Suppressor macrophage treated with lipopolysaccharide for 1 hour (primary cell): ENCODE results near the gene FAF2.
A peak's percentile ranks its signal among the peaks of the same experiment; 100 is the strongest.

Source experiments
- DNase-seq, 3 donors: peaks; one replicate each; pipeline ENCODE4 v3.0.0-alpha.2; 2020 to 2022

The FAF2 gene

DNA sequence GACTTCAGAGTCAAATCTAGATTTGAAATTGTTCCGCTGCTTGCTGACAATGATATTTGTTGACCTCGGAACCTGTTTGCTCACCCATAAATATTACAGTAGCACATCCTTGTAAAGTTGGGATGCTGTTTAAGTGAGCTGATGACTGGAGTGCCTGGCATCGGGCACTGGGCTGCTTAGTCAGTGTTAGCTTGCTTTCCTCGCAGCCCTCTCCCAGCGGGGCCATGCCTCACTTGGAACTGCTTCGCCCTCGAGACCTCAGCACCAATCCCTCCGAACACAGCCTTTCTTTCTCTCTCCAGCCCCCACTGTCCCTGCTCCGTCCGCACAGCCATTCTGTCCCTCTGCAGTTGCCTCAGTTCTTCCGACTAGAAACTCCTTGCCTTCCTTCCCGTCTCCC lies 65.6 kb downstream of the FAF2 start:
- no peak for DNase-seq

DNA sequence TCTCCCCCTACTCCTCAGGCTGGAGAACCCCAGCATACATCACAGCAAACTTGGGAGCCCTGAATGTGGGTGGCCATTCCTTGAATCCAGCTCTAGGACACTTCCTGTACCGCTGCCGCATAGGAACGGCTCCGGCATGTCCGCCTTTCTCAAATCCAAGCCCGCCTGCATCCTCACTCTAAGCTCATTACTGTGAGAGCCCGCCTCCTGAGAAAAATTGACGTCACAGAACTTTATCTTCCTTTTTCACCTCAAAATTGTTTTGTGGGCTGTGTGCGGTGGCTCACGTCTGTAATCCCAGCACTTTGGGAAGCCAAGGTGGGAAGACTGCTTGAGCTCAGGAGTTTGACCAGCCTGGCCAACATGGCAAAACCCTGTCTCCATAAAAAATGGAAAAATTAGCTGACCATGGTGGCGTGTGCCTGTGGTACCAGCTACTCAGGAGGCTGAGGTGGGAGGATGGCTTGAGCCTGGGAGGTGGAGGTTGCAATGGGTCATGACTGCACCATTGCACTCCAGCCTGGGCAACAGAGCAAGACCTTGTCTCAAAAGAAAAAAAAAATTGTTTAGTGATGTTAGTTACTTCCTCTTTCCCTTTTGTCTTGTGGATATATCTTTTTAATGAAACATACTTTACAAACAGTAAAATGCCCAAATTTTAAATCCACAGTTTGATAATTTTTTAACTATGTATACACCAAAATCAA lies 66.2 kb downstream of the FAF2 start:
- DNase-seq: peak in 2 of 3 donors; percentile 22 to 24

DNA sequence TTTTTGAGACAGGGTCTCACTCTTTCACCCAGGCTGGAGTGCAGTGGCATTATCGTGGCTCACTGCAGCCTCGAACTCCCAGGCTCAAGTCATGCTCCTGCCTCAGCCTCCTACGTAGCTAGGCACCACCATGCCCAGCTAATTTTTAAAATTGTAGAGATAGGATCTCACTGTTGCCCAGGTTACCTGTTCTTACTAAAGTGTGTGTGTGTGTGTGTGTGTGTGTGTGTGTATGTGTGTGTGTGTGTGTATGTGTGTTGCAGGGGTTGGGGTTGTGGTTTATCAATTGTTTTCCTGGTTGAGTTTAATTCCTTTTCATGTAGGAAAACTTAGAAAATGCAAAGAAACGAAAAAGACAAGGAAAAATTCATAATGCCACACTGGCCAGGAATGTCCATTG lies 67.2 kb downstream of the FAF2 start:
- DNase-seq: no peak

DNA sequence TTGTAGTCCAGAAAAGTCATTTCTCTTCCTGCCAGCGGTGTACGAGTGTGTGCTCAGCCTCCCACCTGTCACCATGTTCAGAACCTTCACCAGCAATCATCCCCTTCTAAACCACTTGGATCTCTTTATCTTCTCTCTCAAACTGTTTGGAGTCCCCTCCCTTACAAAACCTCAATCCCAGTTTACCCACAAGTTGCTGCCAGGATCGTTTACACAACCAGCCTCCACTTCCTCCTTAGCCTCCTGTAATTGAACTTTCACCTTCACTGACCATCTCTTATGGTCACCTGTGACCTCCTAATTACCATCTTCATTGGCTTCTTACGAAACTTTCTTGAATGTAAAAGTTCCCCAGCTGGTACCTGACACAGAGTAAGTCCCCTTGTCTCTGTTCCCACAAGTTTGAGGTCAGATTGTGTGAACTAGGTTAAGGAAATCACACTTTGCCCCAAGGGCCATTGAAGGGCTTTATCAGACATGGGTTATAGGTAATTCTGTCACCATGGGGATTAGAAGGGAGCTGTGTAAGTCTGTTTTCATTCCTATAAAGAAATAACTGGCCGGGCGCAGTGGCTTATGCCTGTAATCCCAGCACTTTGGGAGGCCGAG lies 69.0 kb downstream of the FAF2 start:
- no peak for DNase-seq

DNA sequence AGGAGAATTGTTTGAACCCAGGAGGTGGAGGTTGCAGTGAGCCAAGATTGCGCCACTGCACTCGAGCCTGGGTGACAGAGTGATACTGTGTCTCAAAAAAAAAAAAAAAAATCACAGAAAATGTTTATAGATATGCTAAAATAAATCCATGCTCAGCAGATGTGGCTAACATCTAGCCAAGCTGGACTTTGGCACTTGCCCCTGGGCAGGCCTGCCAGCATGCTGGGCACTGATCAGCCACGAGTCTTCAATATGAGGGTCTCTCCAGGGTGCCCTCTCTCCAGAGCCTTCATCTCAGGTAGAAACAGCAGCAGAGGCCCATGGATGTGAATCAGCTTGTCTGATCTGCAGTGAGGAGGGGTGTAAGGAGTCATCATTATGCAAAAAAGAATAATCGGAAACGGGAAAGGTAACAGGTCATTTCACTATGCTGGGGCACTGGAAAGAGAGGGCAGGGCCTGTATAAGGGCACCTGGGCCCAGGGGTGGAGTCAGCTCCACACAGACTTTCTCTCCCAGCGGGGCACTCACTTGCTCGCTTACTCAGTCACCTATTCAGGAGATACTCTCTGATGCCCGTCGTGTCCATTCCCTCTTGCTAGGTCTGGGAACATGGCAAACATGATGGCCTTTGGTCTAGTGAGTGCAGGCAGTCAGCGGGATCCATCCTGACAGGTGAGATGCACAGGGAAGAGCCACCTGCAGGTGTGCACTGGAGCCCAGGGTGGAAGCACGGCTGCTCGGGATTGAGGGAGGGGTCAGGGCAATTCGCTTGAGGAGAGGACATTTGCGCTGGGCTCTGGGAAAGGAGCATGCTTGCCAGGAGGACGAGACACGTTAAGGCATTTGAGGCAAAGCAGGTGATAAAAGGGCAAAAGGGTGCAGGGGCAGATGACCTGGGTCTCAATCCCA lies 71.9 kb downstream of the FAF2 start:
- DNase-seq: no peak

DNA sequence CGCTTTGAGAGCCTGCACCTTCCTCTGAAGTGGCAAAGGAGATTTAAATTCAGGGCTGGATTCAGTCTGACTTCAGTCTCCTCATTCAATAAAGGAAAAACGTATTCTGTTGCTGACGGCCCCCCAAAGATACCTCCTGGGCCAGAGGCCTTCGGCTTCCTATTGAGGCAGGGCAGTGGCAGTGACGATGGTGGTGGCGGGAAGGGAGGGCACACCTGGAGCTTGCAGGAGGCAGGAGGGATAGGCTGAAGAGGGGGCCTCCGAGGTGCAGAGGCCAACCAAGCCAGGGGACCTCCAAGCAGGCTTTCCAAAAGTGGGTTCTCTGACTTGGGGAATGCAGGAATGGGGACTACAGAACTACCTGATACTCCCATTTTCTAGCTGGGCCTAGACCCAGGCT lies 73.1 kb downstream of the FAF2 start:
- no peak for DNase-seq

DNA sequence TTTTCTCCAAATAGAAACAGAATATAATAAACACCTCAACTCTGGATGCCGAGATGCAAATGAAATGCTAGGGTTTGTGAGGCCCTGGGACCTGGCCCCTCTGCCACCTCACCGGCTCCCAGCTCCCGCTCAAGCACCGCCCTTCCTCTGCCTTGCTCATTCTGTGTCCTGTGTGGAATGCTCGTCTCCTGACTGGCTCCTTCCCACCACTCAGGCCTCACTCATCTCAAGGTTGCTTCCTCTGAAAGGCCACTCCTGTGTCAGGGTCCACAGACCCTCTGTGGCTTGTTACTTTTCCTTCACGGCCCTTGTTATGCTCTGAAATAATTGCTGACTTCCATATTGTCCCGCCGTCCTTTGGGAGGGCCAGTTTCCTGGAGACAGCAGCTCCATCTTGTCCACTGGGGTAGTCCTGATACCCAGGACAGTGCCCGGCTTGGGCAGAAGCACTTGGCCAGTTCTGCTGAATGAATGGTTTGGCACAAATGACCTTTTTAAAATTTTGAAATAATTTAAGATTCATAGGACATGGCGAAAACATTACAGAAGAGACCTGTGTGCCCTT lies 73.6 kb downstream of the FAF2 start:
- DNase-seq: no peak

DNA sequence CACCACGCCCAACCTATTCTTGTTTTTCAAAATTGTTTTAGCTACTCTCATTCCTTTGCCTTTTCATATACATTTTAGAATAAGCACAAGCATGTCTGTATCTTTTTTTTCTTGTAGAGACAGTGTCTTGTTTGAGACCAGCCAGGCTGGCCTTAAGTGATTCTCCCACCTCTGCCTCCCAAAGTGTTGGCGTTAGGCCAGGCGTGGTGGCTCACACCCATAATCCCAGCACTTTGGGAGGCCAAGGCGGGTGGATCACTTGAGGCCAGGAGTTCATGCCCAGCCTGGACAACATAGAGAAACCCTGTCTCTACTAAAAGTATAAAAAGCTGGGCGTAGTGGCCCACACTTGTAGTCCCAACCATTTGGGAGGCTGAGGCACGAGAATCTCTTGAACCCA lies 76.0 kb downstream of the FAF2 start:
- DNase-seq: no peak

DNA sequence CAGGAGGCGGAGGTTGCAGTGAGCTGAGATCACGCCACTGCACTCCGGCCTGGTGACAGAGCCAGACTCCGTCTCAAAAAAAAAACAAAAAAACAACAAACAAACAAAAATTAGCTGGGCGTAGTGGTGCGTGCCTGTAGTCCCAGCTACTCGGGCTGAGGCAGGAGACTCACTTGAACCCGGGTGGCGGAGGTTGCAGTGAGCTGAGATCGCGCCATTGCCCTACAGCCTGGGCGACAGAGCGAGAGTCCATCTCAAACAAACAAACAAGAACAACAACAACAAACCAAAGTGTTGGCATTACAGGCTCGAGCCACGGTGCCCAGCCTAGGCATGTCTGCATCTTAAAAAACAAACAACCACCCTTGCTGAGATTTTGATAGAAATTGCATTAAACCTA lies 76.8 kb downstream of the FAF2 start:
- no peak for DNase-seq

DNA sequence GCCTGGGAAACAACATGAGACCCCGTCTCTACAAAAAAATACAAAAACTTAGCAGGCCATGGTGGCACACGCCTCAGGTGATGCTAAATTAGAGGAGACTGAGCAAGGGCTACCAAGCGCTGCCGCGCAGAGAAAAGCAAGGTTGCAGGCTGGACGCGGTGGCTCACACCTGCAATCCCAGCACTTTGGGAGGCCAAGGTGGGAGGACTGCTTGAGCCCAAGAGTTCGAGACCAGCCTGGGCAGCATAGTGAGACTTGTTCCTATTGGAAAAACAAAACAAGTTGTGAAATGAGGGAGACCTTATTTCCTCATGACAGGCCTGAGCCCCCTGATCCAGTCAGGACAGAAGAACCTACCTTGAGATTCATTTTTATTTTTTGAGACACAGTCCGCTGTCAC lies 77.5 kb downstream of the FAF2 start:
- no peak for DNase-seq

DNA sequence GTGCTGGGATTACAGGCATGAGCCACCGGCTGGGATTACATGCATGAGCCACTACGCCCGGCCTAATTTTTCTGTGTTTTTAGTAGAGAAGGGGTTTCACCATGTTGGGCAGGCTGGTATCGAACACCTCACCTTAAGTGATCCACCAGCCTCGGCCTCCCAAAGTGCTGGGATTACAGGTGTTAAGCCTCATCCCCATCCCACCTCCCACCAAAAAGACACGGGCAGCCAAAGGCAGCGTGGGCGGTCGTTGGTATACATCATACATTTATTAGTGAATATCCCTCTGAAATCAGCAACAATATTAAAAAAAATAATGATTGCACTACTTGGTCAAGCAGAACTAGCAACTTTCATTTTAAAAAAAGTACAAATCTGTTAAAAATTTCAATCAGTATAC lies 78.3 kb downstream of the FAF2 start:
- DNase-seq: no peak

DNA sequence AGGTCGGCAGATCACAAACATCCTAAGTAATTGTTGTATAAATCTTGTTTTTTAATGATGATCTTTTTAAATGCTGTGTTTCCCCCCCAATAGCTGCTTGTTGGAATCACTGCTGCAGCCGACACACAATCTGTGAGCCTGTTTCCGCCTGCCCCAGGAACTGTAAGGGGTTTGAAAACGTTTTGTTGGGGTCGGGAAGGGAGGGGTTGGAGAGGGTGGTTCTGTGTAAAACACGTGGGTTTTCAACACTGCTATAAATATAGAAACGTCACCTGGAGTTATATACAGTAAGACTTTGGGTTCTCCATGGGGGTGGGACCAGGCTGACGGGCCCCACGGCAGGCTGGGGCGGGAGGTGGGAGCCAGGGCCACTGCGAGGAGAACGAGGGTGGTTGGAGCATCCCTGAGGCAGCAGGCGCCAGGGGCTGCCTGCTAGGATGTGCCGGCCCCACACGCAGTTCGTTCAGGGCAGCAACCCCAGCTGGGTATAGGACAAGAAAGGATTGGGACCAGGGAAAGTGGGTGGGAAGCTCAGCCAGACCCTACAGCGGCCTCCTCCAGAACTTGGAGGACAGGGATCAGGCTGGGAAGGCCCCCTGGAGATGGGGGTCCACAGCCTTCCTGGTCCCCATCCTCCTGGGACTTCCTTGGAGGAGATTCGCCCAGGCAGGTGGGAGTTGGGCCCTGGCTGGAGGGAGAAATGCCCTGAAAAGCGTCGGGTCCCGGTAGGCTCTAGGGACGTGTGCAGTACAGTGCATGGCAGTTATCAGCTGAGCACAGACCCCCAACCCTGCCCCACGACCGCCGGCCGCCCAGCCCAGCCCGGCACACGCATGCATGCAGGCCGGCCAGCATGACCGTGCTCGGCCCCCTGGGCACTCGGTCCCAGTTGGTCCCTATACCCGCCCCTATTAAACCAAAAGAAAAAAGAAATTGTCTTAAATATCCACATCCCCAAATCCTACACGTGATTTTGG lies 79.3 kb downstream of the FAF2 start:
- DNase-seq: no peak

DNA sequence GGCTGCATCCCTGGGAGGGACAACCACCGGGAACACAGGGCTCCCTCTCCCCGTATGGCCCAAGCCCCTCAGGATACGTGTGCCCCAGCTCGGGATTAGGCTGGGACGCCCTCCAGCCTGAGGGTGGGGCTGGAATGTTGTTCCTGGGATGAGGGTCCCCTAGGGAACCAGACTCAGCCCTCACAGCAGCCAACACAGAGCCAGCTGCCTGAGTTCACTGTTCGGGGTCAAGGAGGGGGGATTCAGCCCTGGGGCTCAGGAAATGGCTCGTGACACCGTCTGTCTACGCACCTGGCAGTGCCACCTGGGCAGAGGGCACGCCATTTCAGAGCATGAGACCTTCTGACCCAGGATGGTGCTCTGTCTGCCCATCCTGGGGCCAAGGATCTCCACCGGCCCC lies 80.1 kb downstream of the FAF2 start:
- no peak for DNase-seq

DNA sequence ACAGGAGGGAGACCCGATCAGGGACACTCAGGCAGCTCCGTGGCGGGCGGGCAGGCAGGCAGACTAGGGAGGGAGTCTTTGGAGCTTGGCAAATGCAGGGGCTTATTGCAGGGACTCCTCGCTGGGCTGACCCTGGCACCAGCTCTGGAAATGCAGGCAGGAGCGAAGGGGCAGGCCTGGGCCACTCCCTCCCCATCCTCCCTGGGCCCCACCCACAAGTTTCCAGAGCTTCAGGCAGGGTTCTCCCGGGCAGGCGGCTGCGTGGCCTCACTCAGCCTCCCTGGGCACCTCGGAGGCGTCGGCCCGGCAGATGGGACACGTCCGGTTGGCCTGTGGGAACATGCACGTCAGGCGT lies 80.6 kb downstream of the FAF2 start:
- no peak for DNase-seq

DNA sequence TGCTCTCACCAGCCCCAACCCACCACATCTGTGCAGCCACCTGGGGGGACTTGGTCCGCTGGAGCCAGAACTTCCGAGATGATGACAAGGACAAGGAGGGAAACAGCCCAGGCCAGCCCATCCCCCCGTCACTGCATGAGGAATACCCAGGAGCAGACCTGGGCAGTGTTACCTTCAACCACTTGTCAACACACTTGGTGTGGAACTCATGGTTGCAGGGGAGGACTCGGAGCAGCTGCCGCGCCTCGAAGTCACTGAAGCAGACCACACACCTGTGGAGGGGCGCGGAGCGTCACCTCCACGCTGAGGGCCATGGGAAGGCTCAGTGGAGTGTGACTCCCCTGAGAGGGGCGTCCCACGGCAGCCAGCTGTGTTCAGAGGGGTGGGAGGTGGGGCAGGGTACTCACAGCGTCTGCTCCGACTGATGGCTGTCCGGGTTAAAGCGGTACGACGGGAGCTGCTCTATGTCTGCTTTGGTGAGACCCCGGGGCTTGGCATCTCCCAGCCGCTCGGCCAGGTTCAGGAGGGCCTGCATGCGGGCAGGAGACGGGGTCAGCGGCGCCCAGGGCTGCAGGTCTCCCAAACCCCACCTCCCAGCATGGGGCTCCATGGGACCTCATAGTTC lies 81.0 kb downstream of the FAF2 start:
- no peak for DNase-seq

DNA sequence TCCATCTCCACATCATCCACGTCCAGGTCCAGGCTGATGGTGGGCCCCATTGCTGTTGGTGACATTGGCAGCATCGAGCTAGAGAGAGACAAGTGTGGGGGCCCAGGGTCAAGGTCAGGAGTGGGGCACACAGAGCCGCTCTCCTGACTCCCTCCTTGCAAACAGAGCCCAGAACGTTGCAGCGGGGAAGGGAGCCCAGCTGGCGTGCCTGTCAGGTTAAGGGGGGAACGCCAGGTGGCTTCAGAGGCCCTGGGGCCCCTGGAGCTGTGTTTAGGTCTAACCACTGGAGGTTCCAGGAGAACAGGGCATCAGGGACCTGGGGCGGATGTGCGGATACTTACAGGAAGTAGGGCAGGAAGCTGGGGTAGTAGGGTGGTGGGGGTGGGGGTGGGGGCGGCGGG lies 81.6 kb downstream of the FAF2 start:
- no peak for DNase-seq

DNA sequence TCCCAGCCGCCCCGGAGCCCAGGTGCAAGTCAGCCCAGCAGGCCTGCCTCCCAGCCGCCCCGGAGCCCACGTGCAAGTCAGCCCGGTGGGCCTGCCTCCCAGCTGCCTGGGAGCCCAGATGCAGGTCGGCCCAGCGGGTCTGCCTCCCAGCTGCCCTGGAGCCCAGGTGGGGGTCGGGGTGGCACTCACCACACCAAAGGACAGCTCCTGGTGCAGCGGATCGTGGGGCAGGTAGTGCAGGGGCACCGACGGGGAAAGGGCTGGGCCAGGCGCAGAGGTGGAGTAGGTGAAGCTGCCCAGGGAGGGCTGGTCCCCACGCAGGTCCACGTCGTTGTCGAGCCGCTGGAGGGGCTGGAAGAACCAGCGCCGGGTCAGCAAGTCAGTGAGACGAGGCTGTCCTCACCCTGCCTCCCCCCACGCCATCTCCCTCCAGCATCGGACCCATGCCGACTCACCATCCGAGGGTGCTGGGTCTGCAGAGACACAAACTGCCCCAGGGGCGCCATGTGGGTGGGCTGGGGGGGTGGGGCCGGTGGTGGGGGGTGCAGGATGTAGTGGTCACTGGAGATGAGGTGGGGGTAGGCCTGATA lies 82.3 kb downstream of the FAF2 start:
- no peak for DNase-seq

DNA sequence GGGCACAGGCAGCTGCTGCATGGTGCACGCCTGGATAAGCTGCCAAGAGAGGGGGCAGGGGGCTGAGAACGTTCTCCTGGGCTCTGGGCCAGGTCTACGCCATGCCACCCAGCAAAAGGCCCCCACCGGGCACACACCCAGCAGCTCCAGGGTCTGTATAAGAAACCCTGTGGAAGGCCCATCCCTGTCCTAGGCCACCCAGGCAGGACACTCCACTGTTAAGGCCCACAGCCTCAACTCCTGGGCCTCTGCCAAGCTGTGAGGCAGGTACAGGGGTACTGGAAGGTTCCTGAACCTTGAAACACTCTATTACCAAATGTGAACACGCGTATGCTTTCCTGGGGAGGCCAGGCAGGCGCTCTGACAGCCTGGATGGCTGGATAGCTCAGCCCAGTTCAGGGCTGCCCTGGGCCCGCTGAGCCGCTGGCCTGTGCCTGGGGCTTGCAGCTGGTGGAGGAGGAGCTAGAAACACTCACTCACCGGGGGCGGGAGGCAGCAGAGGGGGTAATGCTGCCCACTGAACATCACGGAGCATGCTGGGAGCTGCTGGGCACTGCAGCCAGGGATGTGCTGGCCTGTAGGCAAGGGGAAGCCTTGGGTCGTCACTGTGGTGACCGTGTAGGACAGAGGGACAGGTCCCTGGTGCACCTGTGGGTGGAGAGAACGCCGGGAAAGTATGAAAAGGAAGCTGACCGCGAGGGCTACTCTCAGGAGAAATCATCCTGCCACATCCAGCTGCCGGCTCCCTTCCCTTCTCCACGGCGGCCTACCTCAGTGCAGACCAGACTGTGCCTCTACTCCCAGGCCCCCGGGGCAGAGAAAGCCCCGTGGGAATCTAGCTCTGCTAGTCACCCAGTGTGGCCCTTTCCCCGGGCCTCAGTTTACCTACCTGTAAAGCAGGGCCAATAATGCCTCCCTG lies 83.1 kb downstream of the FAF2 start:
- DNase-seq: no peak

DNA sequence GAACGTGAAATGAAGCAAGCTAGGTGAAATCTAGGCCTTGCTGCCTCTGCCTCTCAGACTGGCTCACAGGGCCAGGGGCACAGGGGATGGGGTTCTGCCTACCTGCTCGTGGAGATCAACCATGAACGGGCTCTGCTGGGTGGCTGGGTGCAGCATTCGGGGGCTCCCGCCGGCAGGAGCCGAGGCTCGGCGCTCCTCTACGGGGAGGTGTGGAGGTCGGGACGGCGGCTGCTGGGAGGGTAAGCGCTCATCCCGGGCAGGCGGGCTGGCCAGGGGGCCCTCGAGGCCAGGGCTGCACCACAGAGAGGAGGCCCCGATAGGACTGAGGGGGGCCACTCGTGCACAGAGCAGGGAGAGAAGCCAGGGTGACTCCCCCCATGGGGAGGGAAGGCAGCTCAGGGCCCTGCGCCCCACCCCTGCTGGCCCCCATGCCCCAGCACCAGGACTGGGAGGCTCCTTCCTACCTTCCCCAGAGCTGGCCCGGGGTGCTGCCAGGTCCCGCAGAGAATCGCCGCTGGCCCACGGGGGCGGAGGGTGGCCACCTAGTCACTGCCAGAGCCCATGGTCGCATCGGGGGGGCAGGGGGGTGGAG lies 83.8 kb downstream of the FAF2 start:
- no peak for DNase-seq

DNA sequence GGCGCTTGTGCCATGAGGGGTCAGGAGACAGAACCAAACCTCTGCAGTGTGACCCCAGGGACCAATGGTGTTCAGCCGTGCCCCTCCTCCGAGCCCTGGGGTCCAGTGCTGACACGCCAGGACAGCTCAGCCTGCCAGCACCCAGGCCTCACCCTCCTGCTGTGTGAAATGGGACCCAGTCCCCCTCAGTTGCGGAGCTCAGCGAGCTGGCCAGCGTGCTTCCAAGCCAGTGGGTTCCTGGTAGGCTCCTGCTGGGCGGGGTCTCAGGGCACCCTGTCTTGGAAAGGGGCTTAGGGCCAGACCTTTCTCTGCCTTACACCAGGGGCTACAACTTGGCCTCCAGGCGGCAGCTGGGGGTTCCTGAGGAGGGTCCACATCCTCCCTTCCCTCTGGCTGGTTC lies 84.6 kb downstream of the FAF2 start:
- DNase-seq: no peak
